H1 (cell line): Measurements from ENCODE around the gene CTNND2. TPM values are rescaled to one million over a fixed set of nuclear protein-coding genes. Genes with fewer than 3 reads are reported as not detected.
A peak's percentile ranks its signal among the peaks of the same experiment; 100 is the strongest.

Experiments used
- CTCF ChIA-PET: fragments of 300-600 bp; sonication (Branson Sonifier 250); formaldehyde crosslinking; loops from one replicate; lab custom pipeline; 2021; ENCODE audit not compliant: partially characterized antibody; lab: Charles Lee
- POLR2A ChIA-PET: fragments of 300-600 bp; sonication (Branson Sonifier 250); formaldehyde crosslinking; loops from one replicate; lab custom pipeline; 2021; ENCODE audit warnings: inconsistent platforms; ENCODE audit not compliant: partially characterized antibody; lab: Charles Lee
- DNase-seq, 2 experiments: peaks; one replicate each; pipeline versions ENCODE4 v3.0.0 to v3.0.0-alpha.2; 2010 to 2022; ENCODE audit warnings: low spot score in 2 of 2, low read depth in 1 of 2, mixed read lengths in 1 of 2
- FAIRE-seq: peaks from 2 replicates; lab custom pipeline; 2011; peaks lifted over from hg19 to GRCh38; lab: Jason Lieb, UNC
- H2AFZ ChIP-seq: 2 replicates; pipeline ENCODE4 v1.8.1; 2012; ENCODE audit warnings: low read length, inconsistent platforms
- H2AK5ac ChIP-seq: 2 replicates; pipeline ENCODE4 v1.6.1; 2013; ENCODE audit warnings: low read depth, low read length
- H2BK120ac ChIP-seq: replicated peaks from 2 replicates; pipeline ENCODE3; 2013; ENCODE audit warnings: low read depth, low read length, inconsistent platforms
- H2BK12ac ChIP-seq: 2 replicates; pipeline ENCODE4 v1.6.1; 2013; ENCODE audit warnings: low read depth, low read length
- H2BK15ac ChIP-seq: 2 replicates; pipeline ENCODE4 v1.6.1; 2013; ENCODE audit warnings: low read length
- H2BK20ac ChIP-seq: 2 replicates; pipeline ENCODE4 v1.6.1; 2013; ENCODE audit warnings: low read length
- H2BK5ac ChIP-seq: 2 replicates; pipeline ENCODE4 v1.6.1; 2013; ENCODE audit warnings: low read depth, low read length
- H3K14ac ChIP-seq: 2 replicates; pipeline ENCODE4 v1.6.1; 2013; ENCODE audit warnings: inconsistent platforms; ENCODE audit not compliant: insufficient read length
- H3K18ac ChIP-seq: 2 replicates; pipeline ENCODE4 v1.6.1; 2013; ENCODE audit warnings: low read length; ENCODE audit errors: extremely low read depth
- H3K23ac ChIP-seq: 2 replicates; pipeline ENCODE4 v1.6.1; 2013; ENCODE audit warnings: inconsistent platforms; ENCODE audit not compliant: insufficient read length
- H3K23me2 ChIP-seq: 2 replicates; pipeline ENCODE4 v1.6.1; 2013; ENCODE audit warnings: low read depth, low read length
- H3K27ac ChIP-seq: 2 replicates; pipeline ENCODE4 v1.6.1; 2011; ENCODE audit warnings: low read depth, low read length, inconsistent platforms
- H3K27me3 ChIP-seq, 4 experiments: replicated peaks in 1 of 4; 1 replicate in 1 of 4; 2 replicates in 3 of 4; pipeline versions ENCODE4 v1.6.1 to v1.8.1; 2011 to 2013; ENCODE audit warnings: low read length in 3 of 4, mild to moderate bottlenecking in 3 of 4, inconsistent platforms in 2 of 4, mixed read lengths in 2 of 4, moderate library complexity in 1 of 4; ENCODE audit not compliant: control insufficient read depth in 3 of 4, insufficient read depth in 3 of 4; ENCODE audit errors: extremely low read depth in 1 of 4
- H3K36me3 ChIP-seq, 4 experiments: 2 replicates each; pipeline versions ENCODE4 v1.6.1 to v1.8.1; 2011 to 2013; ENCODE audit warnings: mild to moderate bottlenecking in 4 of 4, low read length in 3 of 4, moderate library complexity in 2 of 4, control low read depth in 1 of 4, inconsistent platforms in 1 of 4; ENCODE audit not compliant: insufficient read depth in 4 of 4, control insufficient read depth in 2 of 4
- H3K4ac ChIP-seq: replicated peaks from 2 replicates; pipeline ENCODE3; 2013; ENCODE audit warnings: low read length, low read depth, mixed read lengths, inconsistent platforms; ENCODE audit not compliant: insufficient read length
- H3K4me1 ChIP-seq, 4 experiments: replicated peaks in 1 of 4; 1 replicate in 1 of 4; 2 replicates in 3 of 4; pipeline versions ENCODE4 v1.6.1 to v1.8.1; 2011 to 2013; ENCODE audit warnings: low read length in 3 of 4, inconsistent platforms in 2 of 4, mixed read lengths in 1 of 4; ENCODE audit not compliant: insufficient read depth in 4 of 4, control insufficient read depth in 3 of 4
- H3K4me2 ChIP-seq, 2 experiments: 2 replicates each; pipeline versions ENCODE4 v1.6.1 to v1.8.1; 2011 to 2013; ENCODE audit warnings: low read depth in 2 of 2, low read length in 2 of 2, control low read depth in 1 of 2, inconsistent platforms in 1 of 2, mild to moderate bottlenecking in 1 of 2; ENCODE audit not compliant: insufficient read depth in 1 of 2
- H3K4me3 ChIP-seq, 4 experiments: fragments of 200-600, 300-600 bp in 1 of 4; sonication (generic), shearing (Covaris generic), sonication (Bioruptor Twin) in 1 of 4; 2 replicates each; pipeline versions ENCODE4 v1.5.1 to v1.8.1; 2011 to 2016; ENCODE audit warnings: low read length in 4 of 4, low read depth in 3 of 4, control low read depth in 2 of 4, inconsistent platforms in 2 of 4, mild to moderate bottlenecking in 2 of 4, mixed read lengths in 1 of 4, moderate library complexity in 1 of 4; ENCODE audit not compliant: insufficient read depth in 2 of 4; ENCODE audit errors: extremely low read depth in 1 of 4
- H3K56ac ChIP-seq: replicated peaks from 2 replicates; pipeline ENCODE3; 2013; ENCODE audit warnings: low read depth, mild to moderate bottlenecking, mixed read lengths, low read length, inconsistent platforms; ENCODE audit not compliant: insufficient read length
- H3K79me1 ChIP-seq: 2 replicates; pipeline ENCODE4 v1.6.1; 2013; ENCODE audit warnings: low read depth, low read length, control low read depth
- H3K79me2 ChIP-seq, 2 experiments: 2 replicates each; pipeline versions ENCODE4 v1.6.1 to v1.8.1; 2012 to 2013; ENCODE audit warnings: low read length in 2 of 2, mild to moderate bottlenecking in 2 of 2, inconsistent platforms in 1 of 2; ENCODE audit not compliant: insufficient read depth in 2 of 2, control insufficient read depth in 1 of 2
- H3K9ac ChIP-seq, 4 experiments: replicated peaks in 1 of 4; 1 replicate in 1 of 4; 2 replicates in 3 of 4; pipeline versions ENCODE4 v1.6.1 to v1.8.1; 2011 to 2013; ENCODE audit warnings: low read depth in 3 of 4, low read length in 3 of 4, control low read depth in 2 of 4, mild to moderate bottlenecking in 2 of 4, moderate library complexity in 2 of 4, inconsistent platforms in 1 of 4; ENCODE audit errors: extremely low read depth in 1 of 4
- H3K9me3 ChIP-seq, 2 experiments: 2 replicates each; pipeline versions ENCODE4 v1.6.1 to v1.8.1; 2012 to 2013; ENCODE audit warnings: mild to moderate bottlenecking in 2 of 2, moderate library complexity in 2 of 2, control low read depth in 1 of 2, inconsistent platforms in 1 of 2, low read depth in 1 of 2, low read length in 1 of 2, mixed read lengths in 1 of 2; ENCODE audit not compliant: insufficient read depth in 2 of 2
- H4K20me1 ChIP-seq, 2 experiments: replicated peaks in 1 of 2; 2 replicates each; pipeline versions ENCODE3 to v1.8.1; 2011 to 2013; ENCODE audit warnings: inconsistent platforms in 2 of 2, low read length in 2 of 2, mild to moderate bottlenecking in 1 of 2; ENCODE audit not compliant: insufficient read depth in 2 of 2, control insufficient read depth in 1 of 2
- H4K5ac ChIP-seq: 2 replicates; pipeline ENCODE4 v1.6.1; 2013; ENCODE audit warnings: low read length, low read depth, mixed read lengths, inconsistent platforms; ENCODE audit not compliant: insufficient read length
- H4K8ac ChIP-seq: 2 replicates; pipeline ENCODE4 v1.8.0; 2013; ENCODE audit warnings: mild to moderate bottlenecking, moderate library complexity, low read length, inconsistent platforms; ENCODE audit not compliant: insufficient read depth; ENCODE audit errors: extremely low read depth
- H4K91ac ChIP-seq: replicated peaks from 2 replicates; pipeline ENCODE3; 2013; ENCODE audit warnings: low read length, mixed read lengths, inconsistent platforms; ENCODE audit not compliant: insufficient read length
- RAD21 ChIP-seq, 2 experiments: IDR thresholded peaks in 1 of 2; conservative IDR thresholded peaks in 1 of 2; 2 replicates each; pipeline ENCODE4 v1.6.1; 2011; ENCODE audit warnings: low read depth in 2 of 2, low read length in 2 of 2, improper control_type of control experiment in 1 of 2, inconsistent platforms in 1 of 2, mild to moderate bottlenecking in 1 of 2, moderate library complexity in 1 of 2
- SP1 ChIP-seq: IDR thresholded peaks from 2 replicates; pipeline ENCODE4 v1.6.1; 2011; ENCODE audit warnings: low read depth, low read length
- TBP ChIP-seq: IDR thresholded peaks from 2 replicates; pipeline ENCODE4 v1.6.1; 2011; ENCODE audit warnings: low read depth, low read length, improper control_type of control experiment
- WGBS, 2 experiments: shearing (Covaris generic) in 1 of 2; methylation state at CpG; one replicate each; pipeline versions ENCODE4 v1.1.6 to v1.1.7; 2013 to 2015; ENCODE audit warnings: low lambda C conversion rate in 2 of 2, mixed read lengths in 2 of 2, inconsistent platforms in 1 of 2, low coverage in 1 of 2, missing lambda C conversion rate in 1 of 2; ENCODE audit not compliant: insufficient replicate concordance in 2 of 2, insufficient coverage in 1 of 2, insufficient read length in 1 of 2; ENCODE audit errors: extremely low coverage in 1 of 2, missing lambda C conversion rate in 1 of 2; 5-methylcytosine and 5-hydroxymethylcytosine counted together
- polyA plus RNA-seq, 7 experiments: library from polyadenylated mRNA; depleted of rRNA in 3 of 7; stranded (reverse) in 5 of 7; unstranded in 2 of 7; fragments of >200 nt in 5 of 7; fragments of 200-250 nt in 2 of 7; gene quantifications; 1 replicate in 5 of 7; 2 replicates in 1 of 7; 4 replicates in 1 of 7; pipeline versions ENCODE4 v1.2.1 to v1.2.3, GENCODE V29; 2011 to 2013; ENCODE audit warnings: missing spikeins in 2 of 7, mixed read lengths in 2 of 7
- total RNA-seq: library from RNA; stranded (reverse); fragmentation: NEBNext Ultra II Directional; extraction: Animal tissue kit (Norgen Biotek cat#: 25700); gene quantifications from 2 replicates; pipeline ENCODE4 v1.2.1, GENCODE V29; 2021
- TF ChIP-seq, protein P1 (sequence below), 3 experiments: IDR thresholded peaks; 1 replicate in 2 of 3; 2 replicates in 1 of 3; pipeline versions ENCODE4 v1.5.1 to v1.6.1; 2011; ENCODE audit warnings: low read length in 3 of 3, mild to moderate bottlenecking in 3 of 3, inconsistent platforms in 2 of 3, low read depth in 1 of 3, moderate library complexity in 1 of 3; ENCODE audit not compliant: insufficient read depth in 1 of 3; ENCODE audit errors: control extremely low read depth in 1 of 3
- TF ChIP-seq, protein P2 (sequence below): IDR thresholded peaks from 2 replicates; pipeline ENCODE4 v1.6.1; 2011; ENCODE audit warnings: low read depth, mild to moderate bottlenecking, low read length; ENCODE audit not compliant: insufficient read depth

CTNND2 gene
- total and polyA plus RNA-seq, 2 of the 8 experiments (the other 6 are each of a cell fraction or from before 2014, with no cell fraction given), result 7.4 to 14.2 TPM

- Histone ChIP-seq H3K79me2 (no peaks in the 10 kb centered on the region), H3K23ac (no peak overlapping the region), H2AFZ (no peak overlapping the region), H2BK120ac (no peak overlapping the region), H2BK12ac (no peak overlapping the region), H4K20me1 (no peaks in the 10 kb centered on the region), H3K4me2 (no peak overlapping the region), H3K27me3 (no peaks in the 10 kb centered on the region), H4K8ac (no peak overlapping the region), H3K27ac (no peak overlapping the region), H3K18ac (no peak overlapping the region), H4K5ac (no peak overlapping the region), H2BK20ac (no peak overlapping the region), H3K4me1 (peaks cover 0 to 3% (median 0%) of the 10 kb centered on the region in 4 experiments; a peak in 1 of 7 replicates), H3K4me3 (no peak overlapping the region), H3K79me1 (no peaks in the 10 kb centered on the region; the same call in 1 of the 2 replicates), H2BK5ac (no peak overlapping the region), H2BK15ac (no peak overlapping the region), H2AK5ac (no peak overlapping the region), H3K9me3 (no peaks in the 10 kb centered on the region), H4K91ac (no peak overlapping the region), H3K36me3 (no peaks in the 10 kb centered on the region), H3K9ac (no peak overlapping the region), H3K4ac (no peak overlapping the region), H3K23me2 (no peaks in the 10 kb centered on the region), H3K56ac (no peak overlapping the region), H3K14ac (no peak overlapping the region)
- ChIA-PET POLR2A (no interaction called here), CTCF (interaction anchor here (0.6 to 3.1 kb wide), 14 partner anchors 10 to 662 kb away, joined by 3 to 17 read pairs (median 4); no protein-coding TSS in a partner anchor)
- no peak for TF ChIP-seq TBP
- TF ChIP-seq, protein P1, sequence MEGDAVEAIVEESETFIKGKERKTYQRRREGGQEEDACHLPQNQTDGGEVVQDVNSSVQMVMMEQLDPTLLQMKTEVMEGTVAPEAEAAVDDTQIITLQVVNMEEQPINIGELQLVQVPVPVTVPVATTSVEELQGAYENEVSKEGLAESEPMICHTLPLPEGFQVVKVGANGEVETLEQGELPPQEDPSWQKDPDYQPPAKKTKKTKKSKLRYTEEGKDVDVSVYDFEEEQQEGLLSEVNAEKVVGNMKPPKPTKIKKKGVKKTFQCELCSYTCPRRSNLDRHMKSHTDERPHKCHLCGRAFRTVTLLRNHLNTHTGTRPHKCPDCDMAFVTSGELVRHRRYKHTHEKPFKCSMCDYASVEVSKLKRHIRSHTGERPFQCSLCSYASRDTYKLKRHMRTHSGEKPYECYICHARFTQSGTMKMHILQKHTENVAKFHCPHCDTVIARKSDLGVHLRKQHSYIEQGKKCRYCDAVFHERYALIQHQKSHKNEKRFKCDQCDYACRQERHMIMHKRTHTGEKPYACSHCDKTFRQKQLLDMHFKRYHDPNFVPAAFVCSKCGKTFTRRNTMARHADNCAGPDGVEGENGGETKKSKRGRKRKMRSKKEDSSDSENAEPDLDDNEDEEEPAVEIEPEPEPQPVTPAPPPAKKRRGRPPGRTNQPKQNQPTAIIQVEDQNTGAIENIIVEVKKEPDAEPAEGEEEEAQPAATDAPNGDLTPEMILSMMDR (IDR thresholded peaks at IDR 0.05; ENCODE audit: control extremely low read depth in 1 of 3, insufficient read depth in 1 of 3, low read depth in 1 of 3, low read length in 3 of 3), result peak; percentile 47 to 66 (median 57)
- no peak for TF ChIP-seq SP1
- TF ChIP-seq, protein P2, sequence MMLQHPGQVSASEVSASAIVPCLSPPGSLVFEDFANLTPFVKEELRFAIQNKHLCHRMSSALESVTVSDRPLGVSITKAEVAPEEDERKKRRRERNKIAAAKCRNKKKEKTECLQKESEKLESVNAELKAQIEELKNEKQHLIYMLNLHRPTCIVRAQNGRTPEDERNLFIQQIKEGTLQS, result no peak
- peak; percentile 57 to 67 for TF ChIP-seq RAD21 (IDR thresholded peaks at IDR 0.05 in 1 of 2, conservative IDR thresholded peaks at IDR 0.05 in 1 of 2; ENCODE audit: low read depth in 2 of 2, low read length in 2 of 2)
- FAIRE-seq (no peak), DNase-seq (no peak)
- WGBS, 2 experiments, result 88% methylated on average over 4 of the region's 4 CpGs; no CpG with 5 or more reads in 1 of the 2 experiments
Observed at GRCh38 chr5:11048760-11049159, 855.5 kb downstream of the CTNND2 start.
